HG02840 (cell line): Measurements from ENCODE around the gene CLDN6.

Experiments
- ATAC-seq: cut with Tn5 transposase; IDR thresholded peaks from one replicate; pipeline ENCODE4 v1.9.1; 2021; ENCODE audit warnings: mild to moderate bottlenecking, moderate library complexity, moderate number of reproducible peaks; ENCODE audit not compliant: unreplicated experiment, low FRiP score

Gene CLDN6

DNA sequence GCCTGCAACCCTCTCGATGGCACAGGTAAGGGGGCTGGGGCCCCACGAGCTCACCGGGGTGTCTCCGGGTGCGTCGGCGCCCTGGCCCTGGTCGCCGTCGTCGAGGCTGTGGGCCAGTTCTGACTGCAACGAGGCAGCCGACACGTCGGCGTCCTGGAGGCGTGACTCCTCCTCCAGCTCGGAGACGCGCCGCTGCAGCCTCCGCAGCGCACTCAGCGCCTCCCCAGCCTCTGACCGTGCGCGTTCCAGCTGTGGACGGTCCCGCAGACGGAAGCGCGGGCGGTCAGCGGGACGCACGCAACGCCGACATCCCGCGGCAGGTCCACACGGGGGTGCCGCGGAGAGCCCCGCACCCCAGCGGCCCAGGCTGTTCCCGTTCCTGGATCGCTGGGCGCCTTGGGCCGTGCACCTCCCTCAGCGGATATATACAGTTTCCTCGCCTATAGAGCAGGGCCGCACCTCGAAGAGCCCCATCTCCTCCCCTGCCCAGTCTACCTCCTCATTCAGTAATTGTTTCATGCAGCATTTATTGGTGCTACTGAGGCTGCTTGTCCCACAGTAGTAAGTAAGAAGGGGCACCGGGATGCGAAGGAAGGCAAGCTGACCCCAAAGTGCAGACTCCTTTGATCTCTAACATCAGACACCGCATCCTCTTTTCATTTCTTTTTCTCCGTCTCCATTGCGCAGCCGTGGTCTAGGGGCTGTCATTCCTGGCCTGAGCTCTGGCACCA is 11.7 kb upstream of the CLDN6 start:
- ATAC-seq = no peak

DNA sequence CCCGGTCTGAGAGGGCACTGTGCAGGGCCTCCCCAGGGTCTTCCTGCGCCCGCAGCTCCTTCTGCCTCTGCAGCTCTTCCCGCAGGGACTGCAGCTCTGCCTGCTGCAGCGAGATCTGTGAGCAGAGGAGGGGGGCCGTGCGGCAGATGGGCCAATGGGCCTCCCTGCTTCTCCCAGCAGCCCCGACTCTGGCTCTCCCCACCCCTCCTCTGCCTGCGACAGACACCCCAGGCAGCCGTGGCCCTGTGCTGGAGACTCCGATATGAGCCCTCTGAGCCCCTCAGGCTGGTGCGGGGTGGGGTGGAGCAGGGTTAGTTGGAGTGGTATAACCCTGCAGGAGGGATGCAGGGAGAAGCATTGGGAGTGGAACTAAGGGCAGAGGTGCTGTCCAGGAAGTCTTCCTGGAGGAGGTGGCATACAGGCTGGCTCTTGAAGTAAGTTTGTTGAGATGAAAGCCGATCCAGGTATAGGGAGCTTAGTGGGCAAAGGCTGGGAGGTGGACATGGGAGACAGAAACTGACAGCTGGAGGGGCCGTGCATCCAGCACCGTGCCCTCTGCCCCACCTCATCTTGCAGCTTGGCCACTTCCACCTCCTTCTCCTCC is 10.8 kb upstream of the CLDN6 start:
- no peak for ATAC-seq

DNA sequence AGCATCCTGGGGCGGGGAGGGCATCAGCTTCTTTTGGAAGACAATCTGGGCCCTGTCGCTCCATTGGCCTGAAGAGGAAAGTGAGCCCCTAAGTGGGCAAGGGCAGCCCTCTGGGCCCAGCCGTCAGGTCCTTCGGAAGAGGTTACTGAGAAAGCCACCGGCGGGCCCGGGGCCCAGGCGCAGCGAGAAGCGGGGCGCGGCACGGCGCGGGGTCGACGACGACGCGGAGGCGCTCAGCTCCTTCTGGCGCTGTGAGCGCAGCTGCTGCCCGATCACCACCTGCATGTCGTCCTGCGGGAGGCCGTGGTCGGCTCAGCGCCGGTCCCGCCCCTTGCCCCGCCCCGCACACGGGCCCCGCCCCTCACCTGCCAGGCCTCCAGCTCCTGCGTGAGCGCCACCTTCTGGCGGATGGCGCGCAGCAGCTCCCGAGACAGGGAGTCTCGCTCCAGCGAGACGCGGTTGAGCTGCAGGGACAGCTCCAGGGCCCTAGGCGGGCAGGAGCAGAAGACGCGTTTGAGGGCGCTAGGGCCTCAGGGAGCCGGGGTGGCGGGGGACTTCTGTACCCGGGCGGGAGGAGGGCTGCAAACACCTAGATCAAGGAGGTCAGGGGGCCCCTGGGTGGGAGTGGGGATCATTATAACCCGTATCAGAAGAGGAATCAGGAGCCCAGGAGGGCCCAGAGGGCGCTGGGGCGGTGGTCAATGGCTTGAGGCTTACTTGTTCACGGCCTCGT is 10.2 kb upstream of the CLDN6 start:
- no peak for ATAC-seq

GRCh38 chr16:3027489-3027795 is 9.5 kb upstream of the CLDN6 start:
- ATAC-seq = no peak

DNA sequence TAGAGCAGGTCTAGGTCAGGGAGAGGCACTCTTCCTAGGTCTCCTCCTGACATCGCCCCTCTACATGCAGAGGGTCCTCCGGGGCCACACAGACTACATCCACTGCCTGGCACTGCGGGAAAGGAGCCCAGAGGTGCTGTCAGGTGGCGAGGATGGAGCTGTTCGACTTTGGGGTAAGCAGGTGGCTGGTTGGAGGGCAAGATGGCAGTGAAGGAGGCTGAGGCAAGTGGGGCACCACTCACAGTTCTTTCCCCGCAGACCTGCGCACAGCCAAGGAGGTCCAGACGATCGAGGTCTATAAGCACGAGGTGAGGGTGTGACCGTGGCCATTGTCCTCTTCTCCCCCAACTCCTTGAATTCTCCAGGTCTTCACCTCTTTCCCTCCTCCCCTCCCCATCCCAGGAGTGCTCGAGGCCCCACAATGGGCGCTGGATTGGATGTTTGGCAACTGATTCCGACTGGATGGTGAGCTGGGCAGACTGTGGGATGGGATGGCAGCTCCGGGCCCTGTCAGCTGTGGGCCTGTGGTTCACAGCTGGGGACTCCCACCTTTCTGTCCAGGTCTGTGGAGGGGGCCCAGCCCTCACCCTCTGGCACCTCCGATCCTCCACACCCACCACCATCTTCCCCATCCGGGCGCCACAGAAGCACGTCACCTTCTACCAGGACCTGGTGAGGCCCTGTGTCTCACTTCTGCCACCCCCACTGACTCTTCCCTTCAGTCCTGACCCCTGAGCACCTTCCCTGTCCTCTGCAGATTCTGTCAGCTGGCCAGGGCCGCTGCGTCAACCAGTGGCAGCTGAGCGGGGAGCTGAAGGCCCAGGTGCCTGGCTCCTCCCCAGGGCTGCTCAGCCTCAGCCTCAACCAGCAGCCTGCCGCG is 8.9 kb upstream of the CLDN6 start:
- ATAC-seq = no peak

GRCh38 chr16:3026003-3026378 is 8.0 kb upstream of the CLDN6 start:
- ATAC-seq = no peak

- ATAC-seq = no peak
Measured at GRCh38 chr16:3025032-3026002, 7.3 kb upstream of the CLDN6 start.

- peak; percentile 63 for ATAC-seq
Measured at GRCh38 chr16:3023669-3024478, 5.9 kb upstream of the CLDN6 start, which contains the start of the genes HCFC1R1 and THOC6. TSS of gene HCFC1R1 (minus strand) at chr16:3023942. CDS start at chr16:3023941, 1 bp downstream. TSS of gene THOC6 (plus strand) at chr16:3024035. CDS start at chr16:3024327, 292 bp downstream.

- no peak for ATAC-seq
Measured at GRCh38 chr16:3023415-3023668, 5.4 kb upstream of the CLDN6 start.

DNA sequence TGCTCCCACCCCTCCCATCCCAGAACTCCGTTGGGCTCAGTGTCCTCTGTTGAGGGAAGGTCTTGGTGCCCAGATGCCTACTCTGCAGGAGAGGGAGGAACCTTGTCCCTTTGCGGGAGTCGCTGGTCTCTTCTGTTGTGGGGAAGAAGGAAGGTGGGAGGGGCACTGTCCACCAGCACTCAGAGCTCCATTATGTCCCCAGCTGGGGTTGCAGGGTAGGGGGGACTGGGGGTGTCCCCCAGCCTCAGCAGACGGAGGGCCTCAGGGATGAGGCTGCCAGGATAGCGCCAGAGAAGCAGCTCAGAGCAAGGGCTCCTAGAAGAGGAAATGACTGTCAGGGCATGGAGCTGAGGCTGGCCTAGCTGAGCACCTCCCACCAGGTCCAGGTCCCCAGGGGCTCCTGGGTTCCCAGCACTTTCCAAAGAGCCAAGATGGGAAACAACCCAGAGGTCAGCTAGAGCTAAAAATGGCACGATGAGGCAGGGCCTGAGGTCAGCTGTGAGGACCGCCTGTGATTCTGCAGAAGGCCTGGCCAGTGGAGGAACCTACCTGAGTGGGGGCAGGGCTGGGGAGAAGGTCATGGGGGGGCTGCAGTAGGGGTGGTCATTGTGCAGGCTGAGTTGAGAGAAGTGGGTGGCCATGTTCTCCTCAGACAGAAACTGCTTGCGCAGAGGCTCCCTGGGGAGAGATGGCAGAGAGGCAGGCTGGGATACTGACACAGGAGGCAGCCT is 4.9 kb upstream of the CLDN6 start:
- no peak for ATAC-seq

DNA sequence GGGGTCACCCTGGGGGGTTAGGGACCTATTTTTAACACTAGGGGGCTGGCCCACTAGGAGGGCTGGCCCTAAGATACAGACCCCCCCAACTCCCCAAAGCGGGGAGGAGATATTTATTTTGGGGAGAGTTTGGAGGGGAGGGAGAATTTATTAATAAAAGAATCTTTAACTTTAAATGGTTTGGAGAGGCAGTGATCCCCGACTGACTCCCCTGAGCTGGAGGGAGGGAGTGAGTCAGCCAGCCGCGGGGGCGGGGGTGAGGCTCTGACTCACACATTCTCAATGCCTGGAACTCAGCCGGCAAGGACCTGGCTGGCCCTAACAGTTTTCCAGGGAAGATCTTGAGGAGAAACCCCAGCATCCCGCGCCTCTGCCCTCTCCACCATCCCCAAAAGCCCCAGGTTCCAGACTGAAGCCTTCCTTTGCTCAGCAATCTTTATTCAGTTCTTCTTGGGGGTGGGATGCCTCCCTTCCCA is 4.3 kb upstream of the CLDN6 start:
- no peak for ATAC-seq

- no peak for ATAC-seq
Measured at GRCh38 chr16:3021449-3022207, 3.6 kb upstream of the CLDN6 start.

GRCh38 chr16:3020604-3021448 is 2.8 kb upstream of the CLDN6 start:
- no peak for ATAC-seq

- no peak for ATAC-seq
Measured at GRCh38 chr16:3020247-3020603, 2.2 kb upstream of the CLDN6 start, which contains the start of gene TNFRSF12A. TSS of gene TNFRSF12A (plus strand) at chr16:3020368. CDS start at chr16:3020398, 30 bp downstream.

GRCh38 chr16:3019594-3020246 is 1.7 kb upstream of the CLDN6 start:
- no peak for ATAC-seq

- ATAC-seq = no peak
Measured at GRCh38 chr16:3017344-3017743, 639 bp downstream of the CLDN6 start.
